HG03060 (cell line): ENCODE results near the gene DLG2.
"Not testable (repeated sequence)": the region's sequence is repeated elsewhere in the genome, so short reads cannot be mapped to it uniquely, and the experiment has no call there.

ENCODE experiments used
- ATAC-seq: cut with Tn5 transposase; IDR thresholded peaks from one replicate; pipeline ENCODE4 v1.9.1; 2021; ENCODE audit warnings: low read depth, moderate number of reproducible peaks; ENCODE audit not compliant: unreplicated experiment

The DLG2 gene

GRCh38 chr11:85475660-85476517 lies 151.3 kb downstream of the DLG2 start:
- ATAC-seq: no peak

- ATAC-seq: no peak
Measured at GRCh38 chr11:85472953-85473352, 154.2 kb downstream of the DLG2 start.

- ATAC-seq: no peak
Measured at GRCh38 chr11:85464283-85464682, 162.9 kb downstream of the DLG2 start.

- no peak for ATAC-seq
Measured at GRCh38 chr11:85459304-85459703, 167.8 kb downstream of the DLG2 start.

GRCh38 chr11:85444479-85444878 lies 182.7 kb downstream of the DLG2 start:
- no peak for ATAC-seq

GRCh38 chr11:85440273-85440672 lies 186.9 kb downstream of the DLG2 start:
- ATAC-seq: no peak

GRCh38 chr11:85438328-85438727 lies 188.8 kb downstream of the DLG2 start:
- ATAC-seq: no peak

- ATAC-seq: no peak
Measured at GRCh38 chr11:85431319-85431718, 195.8 kb downstream of the DLG2 start.

GRCh38 chr11:85423794-85424193 lies 203.3 kb downstream of the DLG2 start:
- ATAC-seq: no peak

- ATAC-seq: no peak
Measured at GRCh38 chr11:85423316-85423715, 203.8 kb downstream of the DLG2 start.

- no peak for ATAC-seq
Measured at GRCh38 chr11:85414175-85414574, 213.0 kb downstream of the DLG2 start.

GRCh38 chr11:85407648-85408047 lies 219.5 kb downstream of the DLG2 start:
- ATAC-seq: no peak

GRCh38 chr11:85406841-85407240 lies 220.3 kb downstream of the DLG2 start:
- no peak for ATAC-seq

- ATAC-seq: no peak
Measured at GRCh38 chr11:85406316-85406715, 220.8 kb downstream of the DLG2 start.

GRCh38 chr11:85395515-85396055 lies 231.6 kb downstream of the DLG2 start:
- ATAC-seq: not testable (repeated sequence)

- no peak for ATAC-seq
Measured at GRCh38 chr11:85394283-85394682, 232.9 kb downstream of the DLG2 start.

- no peak for ATAC-seq
Measured at GRCh38 chr11:85391141-85391540, 236.0 kb downstream of the DLG2 start.

GRCh38 chr11:85385547-85385946 lies 241.6 kb downstream of the DLG2 start:
- ATAC-seq: no peak

GRCh38 chr11:85385111-85385510 lies 242.0 kb downstream of the DLG2 start:
- ATAC-seq: no peak

GRCh38 chr11:85379066-85379465 lies 248.1 kb downstream of the DLG2 start:
- no peak for ATAC-seq

GRCh38 chr11:85377901-85378300 lies 249.2 kb downstream of the DLG2 start:
- ATAC-seq: no peak

GRCh38 chr11:85359859-85360258 lies 267.3 kb downstream of the DLG2 start:
- ATAC-seq: no peak
